GM23338 (cell line): ENCODE measurements around the gene C18orf54. TPM values are rescaled to one million over a fixed set of nuclear protein-coding genes. Genes with fewer than 3 reads are reported as not detected.

Source experiments
- ATAC-seq: fragments of 200-7000 bp; cut with Tn5 transposase; 3 replicates; pipeline ENCODE4 v1.9.1; 2020
- DNase-seq: peaks from one replicate; pipeline ENCODE4 v3.0.0-alpha.2; 2015; ENCODE audit warnings: low spot score
- H2AFZ ChIP-seq: fragments of 200-600 bp; sonication (generic); 2 replicates; pipeline ENCODE4 v1.8.0; 2016; ENCODE audit warnings: antibody characterized with exemption, mild to moderate bottlenecking, moderate library complexity
- H3F3A ChIP-seq: fragments of 200-600 bp; sonication (generic); replicated peaks from 2 replicates; pipeline ENCODE4 v1.8.0; 2017; ENCODE audit warnings: antibody characterized with exemption, mixed run types, low read depth
- H3K27ac ChIP-seq: fragments of 200-600 bp; sonication (generic); 2 replicates; pipeline ENCODE4 v1.6.1; 2016; ENCODE audit warnings: low read depth
- H3K27me3 ChIP-seq: fragments of 200-600 bp; sonication (generic); 2 replicates; pipeline ENCODE4 v1.8.0; 2016; ENCODE audit warnings: mild to moderate bottlenecking, mixed run types, moderate library complexity; ENCODE audit not compliant: insufficient read depth
- H3K36me3 ChIP-seq: fragments of 200-600 bp; sonication (generic); 2 replicates; pipeline ENCODE4 v1.8.0; 2016; ENCODE audit warnings: mild to moderate bottlenecking; ENCODE audit not compliant: insufficient read depth
- H3K4me1 ChIP-seq: fragments of 200-600 bp; sonication (generic); 2 replicates; pipeline ENCODE4 v1.8.0; 2016; ENCODE audit warnings: mild to moderate bottlenecking, moderate library complexity; ENCODE audit not compliant: insufficient read depth
- H3K4me2 ChIP-seq: fragments of 200-600 bp; sonication (generic); 2 replicates; pipeline ENCODE4 v1.7.1; 2017; ENCODE audit warnings: mixed run types
- H3K4me3 ChIP-seq: fragments of 200-600 bp; sonication (generic); 2 replicates; pipeline ENCODE4 v1.6.1; 2016; ENCODE audit warnings: mixed run types
- H3K79me2 ChIP-seq: fragments of 200-600 bp; sonication (generic); replicated peaks from 2 replicates; pipeline ENCODE4 v1.8.0; 2017; ENCODE audit warnings: mild to moderate bottlenecking; ENCODE audit not compliant: insufficient read depth
- H3K9me2 ChIP-seq: fragments of 200-600 bp; sonication (generic); 2 replicates; pipeline ENCODE4 v1.8.0; 2017; ENCODE audit not compliant: insufficient read depth
- H4K20me1 ChIP-seq: fragments of 200-600 bp; sonication (generic); replicated peaks from 2 replicates; pipeline ENCODE4 v1.8.0; 2017; ENCODE audit warnings: mild to moderate bottlenecking; ENCODE audit not compliant: insufficient read depth
- H3K27ac Mint-ChIP-seq: 2 replicates; pipeline ENCODE4 v1.8.0; 2020; ENCODE audit warnings: inconsistent platforms, mild to moderate bottlenecking, moderate library complexity, mixed read lengths
- H3K27me3 Mint-ChIP-seq: 3 replicates; pipeline ENCODE4 v1.8.0; 2022; ENCODE audit warnings: low read depth, mild to moderate bottlenecking, moderate library complexity, mixed read lengths, inconsistent platforms; ENCODE audit not compliant: insufficient read depth, poor library complexity
- H3K36me3 Mint-ChIP-seq: 3 replicates; pipeline ENCODE4 v1.8.0; 2021; ENCODE audit warnings: low read depth, mild to moderate bottlenecking, inconsistent platforms, moderate library complexity, mixed read lengths
- H3K4me1 Mint-ChIP-seq: 3 replicates; pipeline ENCODE4 v1.8.0; 2020; ENCODE audit warnings: mild to moderate bottlenecking, inconsistent platforms, mixed read lengths
- H3K4me3 Mint-ChIP-seq: 3 replicates; pipeline ENCODE4 v1.8.0; 2021; ENCODE audit warnings: moderate library complexity, mild to moderate bottlenecking, inconsistent platforms, mixed read lengths
- H3K9me3 Mint-ChIP-seq: 3 replicates; pipeline ENCODE4 v1.8.0; 2020; ENCODE audit warnings: moderate library complexity, mild to moderate bottlenecking, inconsistent platforms, mixed read lengths
- CREB1 ChIP-seq: fragments of 250-450 bp; sonication (Bioruptor Pico); IDR thresholded peaks from 2 replicates; pipeline ENCODE4 v1.5.0; 2020; ENCODE audit warnings: low read depth, mild to moderate bottlenecking, moderate library complexity
- CTCF ChIP-seq, 2 experiments: fragments of 200-600 bp in 1 of 2; sonication (generic) in 1 of 2; conservative IDR thresholded peaks; 2 replicates each; pipeline versions ENCODE4 v1.5.1 to v1.6.1; 2016 to 2017; ENCODE audit warnings: antibody characterized with exemption in 2 of 2, low read depth in 2 of 2, mild to moderate bottlenecking in 2 of 2, moderate library complexity in 1 of 2
- ETS1 ChIP-seq: IDR thresholded peaks from 2 replicates; pipeline ENCODE4 v1.6.1; 2016; ENCODE audit warnings: antibody characterized with exemption
- EZH2 ChIP-seq: fragments of 200-600 bp; sonication (generic); IDR thresholded peaks from one replicate; pipeline ENCODE4 v1.8.0; 2017; ENCODE audit warnings: antibody characterized with exemption, mild to moderate bottlenecking, low read depth; ENCODE audit not compliant: unreplicated experiment
- EZH2phosphoT487 ChIP-seq: fragments of 200-600 bp; sonication (generic); IDR thresholded peaks from one replicate; pipeline ENCODE4 v1.8.1; 2018; ENCODE audit warnings: antibody characterized with exemption; ENCODE audit not compliant: unreplicated experiment
- JUNB ChIP-seq: IDR thresholded peaks from one replicate; pipeline ENCODE4 v1.6.1; 2016; ENCODE audit warnings: antibody characterized with exemption; ENCODE audit not compliant: unreplicated experiment
- NANOG ChIP-seq: IDR thresholded peaks from 2 replicates; pipeline ENCODE4 v1.6.1; 2016; ENCODE audit warnings: antibody characterized with exemption, borderline replicate concordance
- POLR2AphosphoS5 ChIP-seq: IDR thresholded peaks from 2 replicates; pipeline ENCODE4 v1.6.1; 2016; ENCODE audit warnings: antibody characterized with exemption, low read depth
- REST ChIP-seq: IDR thresholded peaks from one replicate; pipeline ENCODE4 v1.6.1; 2018; ENCODE audit warnings: antibody characterized with exemption; ENCODE audit not compliant: unreplicated experiment
- STAT1 ChIP-seq: IDR thresholded peaks from one replicate; pipeline ENCODE4 v1.6.1; 2016; ENCODE audit warnings: antibody characterized with exemption; ENCODE audit not compliant: unreplicated experiment
- ZNF114 ChIP-seq: fragments of 250-450 bp; sonication (Bioruptor Pico); IDR thresholded peaks from 2 replicates; pipeline ENCODE4 v1.5.0; 2020; ENCODE audit warnings: mild to moderate bottlenecking, moderate library complexity
- ZNF331 ChIP-seq: fragments of 250-450 bp; sonication (Bioruptor Pico); IDR thresholded peaks from 2 replicates; pipeline ENCODE4 v1.5.0; 2020; ENCODE audit warnings: low read depth, mild to moderate bottlenecking, moderate library complexity
- ZNF462 ChIP-seq: fragments of 250-450 bp; sonication (Bioruptor Pico); IDR thresholded peaks from 2 replicates; pipeline ENCODE4 v1.5.0; 2020; ENCODE audit warnings: mild to moderate bottlenecking, moderate library complexity
- polyA plus RNA-seq: library from polyadenylated mRNA; unstranded; fragments of >200 nt; fragmentation: Nextera tagmentation; extraction: Ambion mirVana; gene quantifications from 2 replicates; pipeline ENCODE4 v1.2.1, GENCODE V29; 2016
- total RNA-seq: library from RNA; depleted of rRNA; stranded (reverse); fragments of >200 nt; shearing (Covaris generic); gene quantifications from 2 replicates; pipeline ENCODE4 v1.2.3, GENCODE V29; 2014

Gene C18orf54
- total and polyA plus RNA-seq, 2 experiments from 2014 or later = 13.9 to 29.6 TPM

- Histone ChIP-seq H3K4me1 (peaks cover 5% of the 10 kb centered on the region; the same call in 1 of the 2 replicates), H3K4me2 (no peak overlapping the region), H3K27me3 (no peaks in the 10 kb centered on the region), H3K79me2 (no peaks in the 10 kb centered on the region), H3K27ac (no peak overlapping the region), H3F3A (no peaks in the 10 kb centered on the region), H3K9me2 (no peaks in the 10 kb centered on the region), H2AFZ (no peak overlapping the region), H3K36me3 (no peaks in the 10 kb centered on the region), H4K20me1 (no peaks in the 10 kb centered on the region), H3K4me3 (no peak overlapping the region)
- H3K27ac Mint-ChIP-seq = no peak overlapping the region
- no peak overlapping the region for H3K4me3 Mint-ChIP-seq
- H3K36me3 Mint-ChIP-seq = no peaks in the 10 kb centered on the region
- DNase-seq (no peak), ATAC-seq (no peak)
- no peak for TF ChIP-seq ZNF114 (CRISPR knock-in tag)
- no peak for TF ChIP-seq CREB1 (CRISPR knock-in tag)
- TF ChIP-seq EZH2 = no peak
- no peak for TF ChIP-seq POLR2AphosphoS5
- no peak for TF ChIP-seq NANOG
- no peak for TF ChIP-seq EZH2phosphoT487
- no peak for TF ChIP-seq REST
- no peak for TF ChIP-seq STAT1
- no peak for TF ChIP-seq ZNF331 (CRISPR knock-in tag)
- TF ChIP-seq ETS1 = no peak
- no peak for TF ChIP-seq JUNB
- no peak for TF ChIP-seq ZNF462 (CRISPR knock-in tag)
- no peak for TF ChIP-seq CTCF (conservative IDR thresholded peaks at IDR 0.05; ENCODE audit: low read depth in 2 of 2)
- no peaks in the 10 kb centered on the region for H3K9me3 Mint-ChIP-seq
- H3K27me3 Mint-ChIP-seq = no peaks in the 10 kb centered on the region
- peaks cover 8% of the 10 kb centered on the region for H3K4me1 Mint-ChIP-seq
Observed at GRCh38 chr18:54323561-54323960, 34.1 kb upstream of the C18orf54 start.
